OCI-LY1 (cell line): ENCODE data around the gene ACSL1.

Experiments
- H2AFZ ChIP-seq: fragments of 200-600 bp; sonication (generic), shearing (Covaris generic); 2 replicates; pipeline ENCODE4 v1.6.0; 2014; ENCODE audit warnings: antibody characterized with exemption, mild to moderate bottlenecking, low read length
- H3F3A ChIP-seq: fragments of 200-600 bp; sonication (generic), shearing (Covaris generic); 2 replicates; pipeline ENCODE4 v1.6.0; 2014; ENCODE audit warnings: mild to moderate bottlenecking, antibody characterized with exemption, low read length, moderate library complexity; ENCODE audit not compliant: insufficient read depth
- H3K27ac ChIP-seq: fragments of 200-600 bp; sonication (generic); 2 replicates; pipeline ENCODE4 v1.5.1; 2014; ENCODE audit warnings: low read length, mixed run types, mild to moderate bottlenecking, low read depth; ENCODE audit not compliant: poor library complexity, severe bottlenecking
- H3K27me3 ChIP-seq: fragments of 200-600 bp; sonication (generic); 2 replicates; pipeline ENCODE4 v1.6.0; 2014; ENCODE audit warnings: antibody characterized with exemption, mild to moderate bottlenecking, low read length, moderate library complexity; ENCODE audit not compliant: insufficient read depth
- H3K36me3 ChIP-seq: fragments of 200-600 bp; sonication (generic); 2 replicates; pipeline ENCODE4 v1.6.1; 2014; ENCODE audit warnings: mild to moderate bottlenecking, antibody characterized with exemption, low read length, moderate library complexity, mixed read lengths; ENCODE audit not compliant: insufficient read depth
- H3K4me1 ChIP-seq: fragments of 200-600 bp; sonication (generic); 2 replicates; pipeline ENCODE4 v1.5.1; 2014; ENCODE audit warnings: mild to moderate bottlenecking, low read length, moderate library complexity; ENCODE audit not compliant: insufficient read depth, severe bottlenecking
- H3K4me2 ChIP-seq: fragments of 200-600 bp; sonication (generic), shearing (Covaris generic); 2 replicates; pipeline ENCODE4 v1.6.1; 2014; ENCODE audit warnings: low read length
- H3K4me3 ChIP-seq: fragments of 200-600 bp; sonication (generic); 2 replicates; pipeline ENCODE4 v1.5.1; 2014; ENCODE audit warnings: low read length, low read depth, mild to moderate bottlenecking, mixed read lengths; ENCODE audit not compliant: poor library complexity, severe bottlenecking
- H3K79me2 ChIP-seq: fragments of 200-600 bp; shearing (Covaris generic); 2 replicates; pipeline ENCODE4 v1.6.1; 2016; ENCODE audit warnings: mixed run types, low read length, mixed read lengths; ENCODE audit not compliant: insufficient read depth
- H3K9ac ChIP-seq: fragments of 200-600 bp; sonication (generic), shearing (Covaris generic); 2 replicates; pipeline ENCODE4 v1.6.1; 2014; ENCODE audit warnings: mild to moderate bottlenecking, low read length, mixed read lengths
- H3K9me2 ChIP-seq: fragments of 200-600 bp; sonication (generic), shearing (Covaris generic); 2 replicates; pipeline ENCODE4 v1.6.1; 2014; ENCODE audit warnings: low read depth, mild to moderate bottlenecking, low read length, mixed read lengths
- H3K9me3 ChIP-seq: fragments of 200-600 bp; shearing (Covaris generic); 2 replicates; pipeline ENCODE4 v1.6.1; 2014; ENCODE audit warnings: low read length, mixed read lengths
- H4K20me1 ChIP-seq: fragments of 200-600 bp; sonication (generic), shearing (Covaris generic); 2 replicates; pipeline ENCODE4 v1.6.0; 2016; ENCODE audit warnings: mild to moderate bottlenecking, low read length; ENCODE audit not compliant: insufficient read depth
- EZH2 ChIP-seq: fragments of 200-600 bp; sonication (generic), shearing (Covaris generic); IDR thresholded peaks from 2 replicates; pipeline ENCODE4 v1.8.0; 2017; ENCODE audit warnings: borderline replicate concordance, mixed run types, mild to moderate bottlenecking, antibody characterized with exemption, low read length, moderate library complexity, mixed read lengths
- TF ChIP-seq, protein P1 (sequence below): fragments of 200-600 bp; sonication (generic), shearing (Covaris generic); IDR thresholded peaks from 2 replicates; pipeline ENCODE4 v1.5.1; 2017; ENCODE audit warnings: mild to moderate bottlenecking, antibody characterized with exemption, low read length, moderate library complexity, mixed read lengths

ACSL1 gene

DNA sequence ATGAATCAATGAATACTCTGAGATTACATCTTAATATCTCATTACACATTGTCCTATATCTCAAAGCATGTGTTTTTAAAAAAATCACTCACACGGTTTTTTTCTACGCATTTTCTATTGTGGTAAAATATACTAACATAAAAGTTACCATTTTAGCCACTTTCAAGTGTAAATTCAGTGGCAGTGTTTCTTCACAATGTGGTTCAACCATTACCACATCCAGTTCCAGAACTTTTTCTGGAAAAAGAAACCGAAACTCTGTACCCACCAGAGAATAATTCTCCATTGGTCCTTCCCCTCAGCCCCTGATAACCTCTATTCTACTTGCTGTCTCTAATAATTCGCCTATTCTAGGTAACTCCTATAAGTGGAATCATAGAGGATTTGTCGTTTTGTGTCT is 35.3 kb upstream of the ACSL1 start:
- no peak overlapping the region for H3K4me3 ChIP-seq
- no peak overlapping the region for H3K4me2 ChIP-seq

DNA sequence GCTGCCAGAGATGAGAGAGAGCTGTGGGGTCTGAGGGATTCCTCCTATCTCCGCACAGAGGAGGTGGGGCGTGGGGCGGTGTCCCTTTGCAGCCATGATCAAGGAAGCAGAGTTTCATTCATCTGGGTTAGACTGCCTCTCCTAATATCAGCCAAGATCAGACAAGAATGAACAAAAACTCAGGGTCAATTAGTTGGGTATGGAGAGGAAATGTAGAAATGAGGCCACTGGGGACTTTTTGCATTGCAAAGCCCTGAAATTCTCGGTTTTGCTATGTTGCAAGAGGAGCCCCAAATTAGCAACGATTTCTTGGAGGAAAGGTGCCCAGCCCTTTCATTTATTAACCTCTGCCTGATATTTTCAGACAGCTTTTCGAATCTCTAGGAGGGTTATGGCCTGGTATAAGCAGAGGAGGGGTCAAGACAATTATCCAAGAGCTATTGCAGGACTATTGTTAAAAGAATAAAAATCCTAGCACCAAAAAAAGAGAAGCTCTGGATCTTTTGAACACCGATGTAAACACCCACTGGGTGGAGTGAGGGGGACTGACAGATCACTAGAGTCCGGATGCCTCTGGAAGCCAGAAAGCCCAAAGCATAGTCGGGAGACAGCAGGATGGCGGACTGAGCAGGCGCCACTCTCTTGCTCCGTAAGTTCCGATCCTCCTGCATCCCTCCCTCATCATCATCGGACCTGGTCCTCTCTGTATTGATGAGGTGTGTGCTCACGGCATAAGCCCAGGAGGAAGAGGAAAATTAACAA is 34.4 kb upstream of the ACSL1 start:
- H3K4me3 ChIP-seq: no peak overlapping the region
- no peaks in the 10 kb centered on the region for H4K20me1 ChIP-seq
- H3K4me1 ChIP-seq: peaks cover 2% of the 10 kb centered on the region
- no peaks in the 10 kb centered on the region for H3K79me2 ChIP-seq
- no peaks in the 10 kb centered on the region for H3K9me3 ChIP-seq
- H3K9me2 ChIP-seq: no peaks in the 10 kb centered on the region
- no peak overlapping the region for H2AFZ ChIP-seq
- no peaks in the 10 kb centered on the region for H3K27me3 ChIP-seq
- H3K27ac ChIP-seq: no peak overlapping the region
- no peaks in the 10 kb centered on the region for H3K36me3 ChIP-seq
- H3K4me2 ChIP-seq: no peak overlapping the region
- H3F3A ChIP-seq: no peaks in the 10 kb centered on the region
- no peak overlapping the region for H3K9ac ChIP-seq
- TF ChIP-seq, protein P1, sequence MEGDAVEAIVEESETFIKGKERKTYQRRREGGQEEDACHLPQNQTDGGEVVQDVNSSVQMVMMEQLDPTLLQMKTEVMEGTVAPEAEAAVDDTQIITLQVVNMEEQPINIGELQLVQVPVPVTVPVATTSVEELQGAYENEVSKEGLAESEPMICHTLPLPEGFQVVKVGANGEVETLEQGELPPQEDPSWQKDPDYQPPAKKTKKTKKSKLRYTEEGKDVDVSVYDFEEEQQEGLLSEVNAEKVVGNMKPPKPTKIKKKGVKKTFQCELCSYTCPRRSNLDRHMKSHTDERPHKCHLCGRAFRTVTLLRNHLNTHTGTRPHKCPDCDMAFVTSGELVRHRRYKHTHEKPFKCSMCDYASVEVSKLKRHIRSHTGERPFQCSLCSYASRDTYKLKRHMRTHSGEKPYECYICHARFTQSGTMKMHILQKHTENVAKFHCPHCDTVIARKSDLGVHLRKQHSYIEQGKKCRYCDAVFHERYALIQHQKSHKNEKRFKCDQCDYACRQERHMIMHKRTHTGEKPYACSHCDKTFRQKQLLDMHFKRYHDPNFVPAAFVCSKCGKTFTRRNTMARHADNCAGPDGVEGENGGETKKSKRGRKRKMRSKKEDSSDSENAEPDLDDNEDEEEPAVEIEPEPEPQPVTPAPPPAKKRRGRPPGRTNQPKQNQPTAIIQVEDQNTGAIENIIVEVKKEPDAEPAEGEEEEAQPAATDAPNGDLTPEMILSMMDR: no peak
- TF ChIP-seq EZH2: no peak

More for the DNA sequence above, 35.3 kb upstream of the ACSL1 start:
- Histone ChIP-seq H3K9me2 (no peaks in the 10 kb centered on the region), H4K20me1 (no peaks in the 10 kb centered on the region), H3K27me3 (no peaks in the 10 kb centered on the region), H3F3A (no peaks in the 10 kb centered on the region), H3K9me3 (no peaks in the 10 kb centered on the region), H3K79me2 (no peaks in the 10 kb centered on the region), H3K4me1 (no peaks in the 10 kb centered on the region), H3K36me3 (no peaks in the 10 kb centered on the region), H3K27ac (no peak overlapping the region), H2AFZ (no peak overlapping the region), H3K9ac (no peak overlapping the region)
- no peak for TF ChIP-seq EZH2
- TF ChIP-seq, protein P1: no peak

DNA sequence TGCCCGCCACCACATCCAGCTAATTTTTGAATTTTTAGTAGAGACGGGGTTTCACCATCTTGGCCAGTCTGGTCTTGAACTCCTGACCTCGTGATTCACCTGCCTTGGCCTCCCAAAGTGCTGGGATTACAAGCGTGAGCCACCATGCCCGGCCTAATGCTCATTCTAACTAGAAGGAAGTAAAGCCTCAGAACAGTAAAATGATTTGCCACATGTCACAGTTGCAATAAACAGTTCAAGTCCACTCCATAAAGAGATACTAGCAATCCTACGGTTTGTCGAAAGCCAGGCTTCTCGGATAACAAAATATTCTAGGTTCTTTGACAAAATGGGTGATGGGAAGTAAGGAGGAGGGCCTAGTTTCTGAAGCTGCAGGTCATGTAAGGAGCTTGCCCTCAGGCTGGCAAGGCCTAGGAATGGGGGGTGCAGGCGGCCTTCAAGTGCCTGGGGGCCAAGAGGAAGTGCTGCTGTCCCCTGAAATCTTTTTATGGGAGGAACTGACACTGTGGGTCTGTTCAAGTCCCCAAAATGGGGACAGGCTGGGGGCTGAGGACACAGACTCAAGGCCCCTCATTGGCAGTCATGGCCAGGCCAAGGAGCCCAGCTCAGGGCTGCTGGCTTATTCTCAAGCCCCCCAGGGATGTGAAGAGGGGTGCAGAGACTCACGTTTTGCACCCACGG is 31.8 kb upstream of the ACSL1 start:
- H3F3A ChIP-seq: no peaks in the 10 kb centered on the region
- TF ChIP-seq, protein P1: no peak
- TF ChIP-seq EZH2: no peak
- peaks cover 11% of the 10 kb centered on the region for H3K4me1 ChIP-seq

More for the DNA sequence above, 31.8 kb upstream of the ACSL1 start:
- no peaks in the 10 kb centered on the region for H3K9me3 ChIP-seq
- no peaks in the 10 kb centered on the region for H3K9me2 ChIP-seq
- H3K79me2 ChIP-seq: no peaks in the 10 kb centered on the region
- no peak overlapping the region for H2AFZ ChIP-seq
- no peak overlapping the region for H3K27ac ChIP-seq
- no peak overlapping the region for H3K9ac ChIP-seq
- no peak overlapping the region for H3K4me2 ChIP-seq
- no peaks in the 10 kb centered on the region for H3K36me3 ChIP-seq
- no peak overlapping the region for H3K4me3 ChIP-seq
- H3K27me3 ChIP-seq: no peaks in the 10 kb centered on the region
- no peaks in the 10 kb centered on the region for H4K20me1 ChIP-seq
